DOHH2 (cell line): ENCODE data around the gene BABAM2.

Experiments
- H3F3A ChIP-seq: fragments of 200-600 bp; sonication (generic), shearing (Covaris generic); 2 replicates; pipeline ENCODE4 v1.6.0; 2016; ENCODE audit warnings: antibody characterized with exemption, mild to moderate bottlenecking; ENCODE audit not compliant: control insufficient read depth, insufficient read depth
- H3K27ac ChIP-seq: fragments of 200-600 bp; sonication (generic); 2 replicates; pipeline ENCODE4 v1.5.1; 2014; ENCODE audit warnings: low read depth, mild to moderate bottlenecking, low read length, moderate library complexity
- H3K27me3 ChIP-seq: fragments of 200-600 bp; sonication (generic); 2 replicates; pipeline ENCODE4 v1.6.1; 2014; ENCODE audit warnings: mild to moderate bottlenecking, low read length, mixed read lengths; ENCODE audit not compliant: control insufficient read depth
- H3K36me3 ChIP-seq: fragments of 200-600 bp; sonication (generic); 2 replicates; pipeline ENCODE4 v1.6.1; 2014; ENCODE audit warnings: mild to moderate bottlenecking, low read length, moderate library complexity, mixed read lengths; ENCODE audit not compliant: control insufficient read depth
- H3K4me1 ChIP-seq: fragments of 200-600 bp; sonication (generic); 2 replicates; pipeline ENCODE4 v1.6.1; 2014; ENCODE audit warnings: mild to moderate bottlenecking, low read length, mixed read lengths; ENCODE audit not compliant: control insufficient read depth
- H3K4me2 ChIP-seq: fragments of 200-600 bp; sonication (generic); 2 replicates; pipeline ENCODE4 v1.6.0; 2014; ENCODE audit warnings: mild to moderate bottlenecking, low read length, moderate library complexity
- H3K4me3 ChIP-seq: fragments of 200-600 bp; sonication (generic); 2 replicates; pipeline ENCODE4 v1.5.1; 2014; ENCODE audit warnings: mild to moderate bottlenecking, low read length, mixed read lengths
- H3K79me2 ChIP-seq: fragments of 200-600 bp; sonication (generic); 2 replicates; pipeline ENCODE4 v1.6.1; 2014; ENCODE audit warnings: mild to moderate bottlenecking, low read length, mixed read lengths; ENCODE audit not compliant: control insufficient read depth
- H3K9me2 ChIP-seq: fragments of 200-600 bp; sonication (generic); replicated peaks from 2 replicates; pipeline ENCODE4 v1.6.1; 2014; ENCODE audit warnings: mild to moderate bottlenecking, low read length, mixed read lengths; ENCODE audit not compliant: control insufficient read depth
- H3K9me3 ChIP-seq: fragments of 200-600 bp; sonication (generic); 2 replicates; pipeline ENCODE4 v1.6.1; 2014; ENCODE audit warnings: antibody characterized with exemption, low read length, mixed read lengths; ENCODE audit not compliant: control insufficient read depth, insufficient read depth
- H4K20me1 ChIP-seq: fragments of 200-600 bp; sonication (generic); 2 replicates; pipeline ENCODE4 v1.6.0; 2014; ENCODE audit warnings: low read depth, mild to moderate bottlenecking, antibody characterized with exemption, low read length, moderate library complexity; ENCODE audit not compliant: control insufficient read depth, insufficient read depth
- EZH2phosphoT487 ChIP-seq: fragments of 200-600 bp; sonication (generic); IDR thresholded peaks from 2 replicates; pipeline ENCODE4 v1.6.1; 2017; ENCODE audit warnings: borderline replicate concordance, mild to moderate bottlenecking, antibody characterized with exemption, low read length, moderate library complexity, mixed read lengths
- TF ChIP-seq, protein P1 (sequence below): fragments of 200-600 bp; sonication (generic); IDR thresholded peaks from one replicate; pipeline ENCODE4 v1.5.1; 2014; ENCODE audit warnings: antibody characterized with exemption, mild to moderate bottlenecking, low read depth, low read length; ENCODE audit not compliant: poor library complexity, severe bottlenecking

The BABAM2 gene

DNA sequence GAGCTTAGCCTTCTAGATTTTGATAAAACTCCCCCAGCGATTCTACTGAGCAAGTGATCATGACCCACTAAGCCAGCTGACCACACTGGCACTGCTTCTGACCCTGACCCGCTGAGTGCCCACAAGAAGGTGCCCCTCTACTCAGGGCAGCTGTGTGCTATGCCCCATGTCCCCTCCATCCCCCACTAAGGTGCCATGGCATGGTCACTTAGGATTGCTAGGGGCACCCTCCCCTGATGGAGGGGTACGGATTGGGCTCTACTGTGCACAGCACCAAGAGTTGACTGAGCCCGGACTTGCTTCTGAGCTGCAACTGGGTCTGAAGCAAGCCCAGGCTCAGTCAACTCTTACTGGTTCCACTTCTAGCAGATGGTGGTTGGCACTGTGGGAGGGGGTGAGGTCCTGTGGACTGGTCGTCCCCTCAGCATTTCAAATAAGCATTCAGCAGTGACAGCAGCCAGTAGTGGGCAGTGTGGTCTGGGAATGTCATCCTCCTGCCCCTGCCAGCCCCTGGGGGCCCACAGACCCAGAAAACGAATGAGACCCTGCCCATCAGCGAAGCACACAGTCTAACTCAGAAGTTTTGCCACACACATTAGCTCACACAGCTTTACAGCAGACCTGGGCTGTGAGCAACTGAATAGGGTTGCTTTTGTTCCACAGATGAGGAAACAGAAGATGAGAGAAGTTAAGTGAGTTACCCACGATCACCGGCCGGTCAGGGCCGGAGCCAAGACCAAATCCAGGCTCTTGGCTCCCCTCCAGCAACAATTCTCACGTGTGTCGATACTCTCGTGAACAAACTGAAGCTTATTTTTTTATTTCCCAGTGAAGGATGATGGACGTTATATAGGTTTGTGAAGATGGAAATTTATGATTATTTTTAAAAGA, 450.0 kb downstream of the BABAM2 start:
- Histone ChIP-seq H3F3A (no peaks in the 10 kb centered on the region), H3K9me3 (no peaks in the 10 kb centered on the region), H3K4me2 (no peak overlapping the region), H4K20me1 (no peaks in the 10 kb centered on the region), H3K4me3 (no peak overlapping the region), H3K9me2 (no peaks in the 10 kb centered on the region), H3K4me1 (no peaks in the 10 kb centered on the region), H3K79me2 (no peaks in the 10 kb centered on the region), H3K27me3 (no peaks in the 10 kb centered on the region), H3K27ac (no peak overlapping the region), H3K36me3 (no peaks in the 10 kb centered on the region)
- TF ChIP-seq, protein P1, sequence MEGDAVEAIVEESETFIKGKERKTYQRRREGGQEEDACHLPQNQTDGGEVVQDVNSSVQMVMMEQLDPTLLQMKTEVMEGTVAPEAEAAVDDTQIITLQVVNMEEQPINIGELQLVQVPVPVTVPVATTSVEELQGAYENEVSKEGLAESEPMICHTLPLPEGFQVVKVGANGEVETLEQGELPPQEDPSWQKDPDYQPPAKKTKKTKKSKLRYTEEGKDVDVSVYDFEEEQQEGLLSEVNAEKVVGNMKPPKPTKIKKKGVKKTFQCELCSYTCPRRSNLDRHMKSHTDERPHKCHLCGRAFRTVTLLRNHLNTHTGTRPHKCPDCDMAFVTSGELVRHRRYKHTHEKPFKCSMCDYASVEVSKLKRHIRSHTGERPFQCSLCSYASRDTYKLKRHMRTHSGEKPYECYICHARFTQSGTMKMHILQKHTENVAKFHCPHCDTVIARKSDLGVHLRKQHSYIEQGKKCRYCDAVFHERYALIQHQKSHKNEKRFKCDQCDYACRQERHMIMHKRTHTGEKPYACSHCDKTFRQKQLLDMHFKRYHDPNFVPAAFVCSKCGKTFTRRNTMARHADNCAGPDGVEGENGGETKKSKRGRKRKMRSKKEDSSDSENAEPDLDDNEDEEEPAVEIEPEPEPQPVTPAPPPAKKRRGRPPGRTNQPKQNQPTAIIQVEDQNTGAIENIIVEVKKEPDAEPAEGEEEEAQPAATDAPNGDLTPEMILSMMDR = no peak
- no peak for TF ChIP-seq EZH2phosphoT487

DNA sequence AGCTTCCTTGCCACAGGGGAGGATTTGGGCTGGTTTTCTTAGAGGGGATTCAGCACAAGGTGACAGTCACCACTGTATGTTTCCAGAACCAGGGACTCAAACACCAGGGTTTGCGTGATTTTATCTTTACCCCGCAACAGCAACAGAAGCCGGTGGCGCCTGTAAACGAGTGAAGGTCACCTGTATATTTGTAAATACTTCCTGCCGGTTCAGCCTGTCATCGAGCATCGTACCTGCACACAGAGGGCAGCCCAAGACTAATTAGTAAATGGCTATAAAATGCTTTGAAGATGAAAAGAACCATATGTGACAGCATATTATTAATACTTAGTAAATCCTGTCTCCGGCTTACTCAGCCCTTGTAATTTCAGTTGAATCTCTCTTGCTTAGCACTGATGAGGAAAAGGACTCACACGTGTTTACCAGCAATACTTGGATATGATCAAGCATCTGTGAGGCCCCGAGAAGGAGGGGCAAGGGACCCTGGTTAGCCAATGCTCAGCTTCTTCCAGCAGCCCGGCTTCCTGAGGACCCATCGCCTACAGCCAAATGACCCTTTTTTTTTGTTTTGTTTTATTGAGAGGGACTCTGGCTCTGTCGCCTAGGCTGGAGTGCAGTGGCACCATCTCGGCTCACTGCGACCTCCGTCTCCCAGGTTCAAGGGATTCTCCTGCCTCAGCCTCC, 450.8 kb downstream of the BABAM2 start:
- H3K36me3 ChIP-seq = no peaks in the 10 kb centered on the region
- H3K27ac ChIP-seq = no peak overlapping the region
- no peaks in the 10 kb centered on the region for H3K9me3 ChIP-seq
- H3F3A ChIP-seq = no peaks in the 10 kb centered on the region
- TF ChIP-seq, protein P1 = no peak
- no peak for TF ChIP-seq EZH2phosphoT487
- H3K4me3 ChIP-seq = no peak overlapping the region
- no peaks in the 10 kb centered on the region for H3K9me2 ChIP-seq
- H3K79me2 ChIP-seq = no peaks in the 10 kb centered on the region
- no peaks in the 10 kb centered on the region for H3K4me1 ChIP-seq
- no peaks in the 10 kb centered on the region for H3K27me3 ChIP-seq
- no peak overlapping the region for H3K4me2 ChIP-seq
- H4K20me1 ChIP-seq = no peaks in the 10 kb centered on the region

DNA sequence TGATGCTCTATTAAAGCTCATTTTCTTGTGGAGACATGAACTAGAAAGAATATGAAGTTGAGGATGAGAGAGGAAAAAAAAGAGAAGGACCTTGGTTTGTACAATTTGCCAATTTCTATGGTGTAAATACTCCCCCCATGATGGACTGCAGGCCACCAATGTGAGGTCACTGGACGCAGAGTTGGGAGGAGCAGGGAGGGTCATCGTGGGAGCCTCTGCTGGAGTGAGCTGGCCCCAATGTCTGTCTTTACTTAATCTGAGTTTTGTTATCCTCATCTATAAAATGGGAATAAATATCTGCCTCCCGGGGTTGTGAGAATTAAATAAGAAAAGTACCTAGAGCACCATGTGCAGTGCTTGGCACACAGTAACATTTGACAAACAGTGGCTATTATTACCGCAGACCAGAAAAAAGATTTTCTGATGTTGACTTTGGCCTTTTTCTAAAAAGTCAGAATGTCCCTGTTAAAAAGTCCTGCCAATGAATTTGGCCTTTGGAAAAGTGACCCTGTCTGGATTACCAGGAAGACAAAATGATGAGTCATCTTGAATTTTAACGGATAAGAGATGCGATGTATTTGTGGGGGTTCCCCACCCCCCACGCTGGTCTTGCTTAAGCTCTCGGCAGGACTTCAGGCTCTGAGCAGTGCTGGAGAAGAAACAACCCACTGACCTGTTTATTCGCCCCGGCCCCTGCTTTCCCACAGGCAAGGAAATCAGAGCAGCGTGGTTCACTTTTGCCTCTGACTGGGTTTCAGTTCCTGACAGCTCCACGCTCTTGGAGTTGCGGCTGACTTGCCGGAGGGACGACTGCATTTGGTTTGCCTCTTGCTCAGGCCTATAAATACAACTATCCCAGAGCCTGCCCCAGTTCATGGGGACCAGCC, 451.8 kb downstream of the BABAM2 start:
- Histone ChIP-seq H3K9me3 (no peaks in the 10 kb centered on the region), H3K36me3 (no peaks in the 10 kb centered on the region), H4K20me1 (no peaks in the 10 kb centered on the region), H3K4me1 (no peaks in the 10 kb centered on the region), H3K27ac (no peak overlapping the region), H3K9me2 (no peaks in the 10 kb centered on the region), H3K79me2 (no peaks in the 10 kb centered on the region), H3K27me3 (no peaks in the 10 kb centered on the region), H3F3A (no peaks in the 10 kb centered on the region), H3K4me2 (no peak overlapping the region), H3K4me3 (no peak overlapping the region)
- TF ChIP-seq, protein P1 = no peak
- TF ChIP-seq EZH2phosphoT487 = no peak
